ENCODE results near the gene SLC16A8. TPM values are rescaled to one million over a fixed set of nuclear protein-coding genes. Genes with fewer than 3 reads are reported as not detected.

Gene SLC16A8
- total and polyA plus RNA-seq, 9 of the 15 experiments (the other 6 are each of a cell fraction or from before 2014, with no cell fraction given) = not detected

- no peak for TF ChIP-seq ZNF609 (CRISPR knock-in tag; IDR thresholded peaks at IDR 0.05; ENCODE audit: borderline replicate concordance)
These were observed 21.2 kb downstream of the SLC16A8 start (continued) for GRCh38 chr22:38062791-38063190.

GRCh38 chr22:38056969-38057891, 26.8 kb downstream of the SLC16A8 start, which contains the start of gene PICK1:
Gene PICK1 (plus strand): TSS chr22:38057404. CDS start chr22:38057810, 406 bp downstream.
- H3K27me3 ChIP-seq (ENCODE audit: control insufficient read depth in 2 of 2, insufficient read depth in 2 of 2, low read length in 2 of 2) = peaks cover 0 to 20% of the 10 kb centered on the region in 2 experiments; a peak in 2 of 5 replicates
- WGBS (ENCODE audit: insufficient coverage, low coverage, missing lambda C conversion rate) = 2% methylated on average over 17 of the region's 47 CpGs
- peak within 1 kb of the TSS; percentile 95 for H3K4me2 ChIP-seq (ENCODE audit: insufficient read depth, low read length)
- BruUV-seq (replicated peaks) = no TSS peak
- POLR2A ChIA-PET = no interaction called here
- no peaks in the 10 kb centered on the region for H3K9me1 ChIP-seq (ENCODE audit: control insufficient read depth, insufficient read depth, low read length)
- FAIRE-seq (peak; percentile 61), DNase-seq (ENCODE audit: extremely low read depth in 1 of 4, low spot score in 3 of 4) (peak; percentile 83 to 92 (median 92)), ATAC-seq (peak; percentile 93)
- peak within 1 kb of the TSS; percentile 87 to 93 for H3K9ac ChIP-seq (ENCODE audit: insufficient read depth in 1 of 2, low read depth in 2 of 2, low read length in 2 of 2)
- H3K79me2 ChIP-seq (ENCODE audit: control insufficient read depth, insufficient read depth, low read length) = 0 out of 3 replicates have a peak, but pooled peaks cover 4% of the 10 kb centered on the region
- in situ Hi-C loops (cut with MboI) (loop anchor here (25.0 kb wide), 2 partner anchors 530 to 955 kb away; partner anchors contain the start of genes APOBEC3C and APOBEC3D), intact Hi-C loops (cut with micrococcal nuclease) (loop anchor here (10.0 kb wide), 1 partner anchor 298 kb away; no protein-coding TSS in a partner anchor)
- no peaks in the 10 kb centered on the region for H3K36me3 ChIP-seq (ENCODE audit: control insufficient read depth, insufficient read depth, low read length)
- peak within 1 kb of the TSS; percentile 94 for H3K27ac ChIP-seq (ENCODE audit: extremely low read depth, low read depth, low read length)
- peaks cover 3 to 14% of the 10 kb centered on the region in 2 experiments; a peak in 3 of 5 replicates for H3K4me1 ChIP-seq (replicated peaks in 1 of 2; ENCODE audit: control insufficient read depth in 2 of 2, insufficient read depth in 2 of 2, low read length in 2 of 2)
- peak within 1 kb of the TSS; percentile 76 for H3K4me3 ChIP-seq
- CTCF ChIA-PET (ENCODE audit: low intra/inter-chr PET ratio) = no interaction called here
- H4K20me1 ChIP-seq (replicated peaks; ENCODE audit: control insufficient read depth, insufficient read depth, low read length) = no peaks in the 10 kb centered on the region
- peak within 1 kb of the TSS; percentile 100 for H2AFZ ChIP-seq (ENCODE audit: low read depth, low read length)
- no peaks in the 10 kb centered on the region for H3K9me3 ChIP-seq (replicated peaks; ENCODE audit: control insufficient read depth, insufficient read depth, low read depth, low read length)
- TF ChIP-seq PHF20 (IDR thresholded peaks at IDR 0.05; ENCODE audit: partially characterized antibody) (peak; percentile 84), ETV1 (tag; conservative IDR thresholded peaks at IDR 0.05; ENCODE audit: low read depth) (peak; percentile 65), SMAD4 (CRISPR knock-in tag; conservative IDR thresholded peaks at IDR 0.05) (peak; percentile 68), ATF1 (CRISPR knock-in tag; IDR thresholded peaks at IDR 0.05) (no peak), ATF1 (tag; IDR thresholded peaks at IDR 0.05) (peak; percentile 96), CREB1 (IDR thresholded peaks at IDR 0.05) (peak; percentile 80), CREB1 (CRISPR knock-in tag; IDR thresholded peaks at IDR 0.05) (peak; percentile 91), SLC30A9 (CRISPR knock-in tag; IDR thresholded peaks at IDR 0.05) (no peak), JUNB (CRISPR knock-in tag; conservative IDR thresholded peaks at IDR 0.05) (no peak), RBM22 (IDR thresholded peaks at IDR 0.05; ENCODE audit: low read depth, low read length, poor library complexity, severe bottlenecking) (peak; percentile 41), HCFC1 (IDR thresholded peaks at IDR 0.05; ENCODE audit: low read depth, low read length) (peak; percentile 82), MBD2 (IDR thresholded peaks at IDR 0.05; ENCODE audit: borderline replicate concordance, low read depth) (peak; percentile 62; the same call in 1 of the 2 replicates), BMI1 (IDR thresholded peaks at IDR 0.05; ENCODE audit: low read length) (peak; percentile 95), EP400 (IDR thresholded peaks at IDR 0.05) (peak; percentile 72), DIDO1 (tag; IDR thresholded peaks at IDR 0.05; ENCODE audit: low read depth) (peak; percentile 27; the same call in 1 of the 2 replicates), POLR2G (IDR thresholded peaks at IDR 0.05; ENCODE audit: low read depth, low read length) (peak; percentile 76)
